Fibroblast of skin of left quadriceps (primary cell): ENCODE results near the gene USP25.

Source experiments
- DNase-seq, 2 experiments: peaks; one replicate each; pipeline ENCODE4 v3.0.0-alpha.2; 2013; ENCODE audit warnings: low read depth in 2 of 2

USP25 gene

GRCh38 chr21:15857740-15858139 lies 128.0 kb downstream of the USP25 start:
- DNase-seq, result no peak

- no peak for DNase-seq
Measured at GRCh38 chr21:15860541-15860940, 130.8 kb downstream of the USP25 start.

GRCh38 chr21:15868940-15869339 lies 139.2 kb downstream of the USP25 start:
- DNase-seq, result no peak

GRCh38 chr21:15870819-15871218 lies 141.0 kb downstream of the USP25 start:
- no peak for DNase-seq

GRCh38 chr21:15872236-15872635 lies 142.5 kb downstream of the USP25 start:
- no peak for DNase-seq

GRCh38 chr21:15874615-15875014 lies 144.8 kb downstream of the USP25 start:
- DNase-seq, result no peak

DNA sequence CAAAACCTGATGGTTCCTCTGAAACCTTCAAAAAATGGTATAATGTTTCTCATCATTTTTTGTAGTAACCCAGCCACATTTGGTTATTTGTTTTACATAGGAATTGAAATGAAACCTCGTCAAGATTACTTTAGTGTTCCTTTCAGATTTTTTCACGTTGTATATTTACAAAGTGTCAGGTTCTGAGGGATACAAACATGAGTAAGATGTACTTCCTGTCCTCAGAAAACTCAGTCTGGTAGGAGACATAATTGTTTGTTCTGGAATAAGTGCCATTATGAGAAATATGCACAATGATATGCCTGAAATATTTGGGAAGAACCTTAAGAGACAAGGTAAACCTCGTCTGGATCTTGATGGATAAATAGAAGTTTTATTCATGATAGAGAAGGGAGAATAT lies 145.5 kb downstream of the USP25 start:
- no peak for DNase-seq

DNA sequence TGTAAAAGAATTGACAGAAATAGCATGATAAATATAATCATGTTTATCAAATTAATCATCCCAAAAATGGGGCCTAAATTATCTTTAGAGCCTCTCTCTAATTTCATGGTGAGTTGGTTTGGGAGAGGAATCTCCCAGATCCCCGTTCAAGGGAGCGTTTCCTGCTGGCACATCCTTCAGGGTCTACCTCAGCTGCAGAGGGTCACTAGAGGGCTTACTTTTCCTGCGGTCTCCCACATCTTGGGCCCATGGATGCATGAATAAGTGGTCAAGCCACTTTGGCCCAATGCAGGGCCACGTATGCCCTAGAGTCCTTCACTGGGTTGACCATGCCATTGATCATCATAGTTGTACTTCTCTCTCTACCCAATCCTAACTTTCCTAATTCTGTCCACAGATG lies 164.1 kb downstream of the USP25 start:
- no peak for DNase-seq

DNA sequence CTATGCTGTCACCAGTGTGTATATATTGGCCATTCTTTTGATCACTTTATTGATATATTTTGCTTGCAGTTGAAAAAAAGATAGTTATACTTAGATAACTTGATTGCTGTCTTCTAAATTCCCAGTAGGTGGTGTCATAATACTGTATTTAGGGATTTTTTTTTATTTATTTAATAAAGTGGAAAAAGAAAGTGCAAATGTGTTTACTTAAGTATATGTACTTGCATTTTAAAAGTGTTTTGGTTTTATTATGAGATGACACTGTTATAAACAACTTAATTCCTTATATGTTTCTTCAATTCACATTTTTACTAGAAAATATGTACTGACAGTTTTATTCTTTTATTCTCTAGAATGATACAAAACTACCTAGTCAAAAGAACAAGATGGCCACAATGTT lies 164.8 kb downstream of the USP25 start:
- DNase-seq, result peak in 1 of 2 experiments; percentile 8

GRCh38 chr21:15895142-15896106 lies 165.6 kb downstream of the USP25 start:
- DNase-seq, result peak in 1 of 2 experiments; percentile 3

GRCh38 chr21:15896501-15896900 lies 166.7 kb downstream of the USP25 start:
- DNase-seq, result no peak

DNA sequence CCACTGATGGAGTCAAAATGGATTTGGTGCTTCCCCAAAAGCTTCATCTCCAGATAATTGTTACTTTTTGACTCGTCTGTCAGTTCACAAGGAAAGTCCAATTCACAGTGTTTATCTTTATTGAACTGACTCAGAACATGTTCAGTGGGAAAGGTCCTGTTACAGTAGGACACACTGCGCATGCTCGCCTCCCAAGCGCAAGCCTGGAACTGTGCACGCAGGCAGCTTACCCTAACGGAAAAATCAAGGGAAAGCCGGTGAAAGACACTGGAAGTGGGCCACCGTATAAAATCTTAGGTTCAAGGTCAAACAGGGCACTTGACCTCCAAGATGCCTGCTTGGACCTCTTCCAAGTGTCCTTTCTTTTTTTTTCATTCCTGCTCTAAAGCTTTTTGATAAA lies 174.6 kb downstream of the USP25 start:
- DNase-seq, result no peak

- DNase-seq, result no peak
Measured at GRCh38 chr21:15908187-15908586, 178.4 kb downstream of the USP25 start.

DNA sequence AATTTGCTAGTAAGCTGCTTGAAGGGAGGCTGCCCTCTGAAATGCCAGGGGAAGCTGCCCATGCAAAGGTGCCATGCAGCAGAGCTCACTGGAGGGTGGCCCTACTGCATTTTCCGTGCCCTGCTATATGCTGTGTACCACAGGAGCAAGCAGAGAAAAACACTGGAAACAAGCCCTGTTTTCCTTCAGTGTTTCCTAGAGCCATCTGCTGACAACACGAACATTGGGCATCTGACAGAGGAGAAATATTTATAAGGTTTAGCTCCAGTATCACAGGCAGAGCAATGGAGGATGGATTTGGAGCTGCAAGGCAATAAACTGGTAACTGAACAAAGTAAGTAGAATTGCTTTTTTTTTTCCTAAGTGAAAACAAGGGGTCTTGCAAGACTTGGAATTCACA lies 198.4 kb downstream of the USP25 start:
- DNase-seq, result no peak

- DNase-seq, result no peak
Measured at GRCh38 chr21:15928686-15929425, 199.1 kb downstream of the USP25 start.

DNA sequence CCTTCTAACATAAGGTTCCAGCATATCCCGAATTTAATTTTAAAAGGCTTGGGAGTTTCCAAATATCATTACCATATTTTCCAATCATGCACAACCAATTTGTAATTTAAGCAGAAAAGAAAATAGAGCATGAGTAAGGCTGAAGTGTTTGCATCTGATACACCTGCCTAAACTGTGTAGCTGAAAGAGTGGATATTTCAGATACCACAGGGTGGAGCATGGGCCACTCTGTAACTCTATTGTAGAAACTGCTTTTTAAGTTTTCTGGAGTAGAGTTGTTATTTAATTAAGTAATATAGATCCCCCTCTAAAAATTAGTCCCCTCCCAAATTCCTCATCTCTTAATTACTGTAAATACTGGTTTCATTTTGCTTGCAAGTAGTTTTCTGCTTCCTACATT lies 199.8 kb downstream of the USP25 start:
- no peak for DNase-seq
